SK-N-SH treated with all-trans-retinoic acid at 6 μM for 48 hours (cell line): ENCODE measurements around the gene TLDC2.

Experiments
- PATZ1 ChIP-seq: fragments of 250-450 bp; sonication (Bioruptor Pico); IDR thresholded peaks from 2 replicates; pipeline ENCODE4 v1.8.0; 2020; ENCODE audit warnings: mild to moderate bottlenecking, moderate library complexity, borderline replicate concordance
- SNAI2 ChIP-seq: fragments of 250-450 bp; sonication (Bioruptor Pico); IDR thresholded peaks from 2 replicates; pipeline ENCODE4 v1.5.0; 2020; ENCODE audit warnings: mild to moderate bottlenecking, moderate library complexity
- ZNF8 ChIP-seq: fragments of 450-650 bp; formaldehyde crosslinking; IDR thresholded peaks from 2 replicates; pipeline ENCODE4 v1.5.0; 2020; ENCODE audit warnings: mild to moderate bottlenecking, moderate library complexity

- TF ChIP-seq ZNF8 (CRISPR knock-in tag) (no peak), SNAI2 (CRISPR knock-in tag) (no peak), PATZ1 (CRISPR knock-in tag) (no peak)
Observed at GRCh38 chr20:36929290-36929689, 53.4 kb downstream of the TLDC2 start.
